ENCODE data around the gene LY86. TPM values are rescaled to one million over a fixed set of nuclear protein-coding genes. Genes with fewer than 3 reads are reported as not detected.

LY86 gene
- polyA plus RNA-seq, 1 donor from 2014 or later = not detected

GRCh38 chr6:6686748-6687601 lies 98.5 kb downstream of the LY86 start:
- no peak overlapping the region for H3K4me2 ChIP-seq (ENCODE audit: low read length)
- no peak overlapping the region for H3K27ac ChIP-seq (ENCODE audit: low read length)
- TF ChIP-seq POLR2AphosphoS5 (IDR thresholded peaks at IDR 0.05) = no peak
- no peak overlapping the region for H3K9ac ChIP-seq (ENCODE audit: low read length)
- H3K4me3 ChIP-seq (ENCODE audit: low read length) = no peak overlapping the region
- H4K20me1 ChIP-seq (ENCODE audit: insufficient read depth) = no peaks in the 10 kb centered on the region
- no peaks in the 10 kb centered on the region for H3K79me2 ChIP-seq (replicated peaks; ENCODE audit: insufficient read depth, low read length)
- H2AFZ ChIP-seq (ENCODE audit: low read depth, low read length) = no peak overlapping the region
- H3K27me3 ChIP-seq (ENCODE audit: insufficient read depth, low read depth, low read length) = no peaks in the 10 kb centered on the region
- no peaks in the 10 kb centered on the region for H3K9me2 ChIP-seq (ENCODE audit: insufficient read depth, low read length)
- peaks cover 4% of the 10 kb centered on the region for H3K9me3 ChIP-seq (ENCODE audit: low read length)
- H3F3A ChIP-seq (ENCODE audit: insufficient read depth, low read length, poor library complexity, severe bottlenecking) = no peaks in the 10 kb centered on the region
- no peaks in the 10 kb centered on the region for H3K36me3 ChIP-seq (ENCODE audit: insufficient read depth, low read length)

DNA sequence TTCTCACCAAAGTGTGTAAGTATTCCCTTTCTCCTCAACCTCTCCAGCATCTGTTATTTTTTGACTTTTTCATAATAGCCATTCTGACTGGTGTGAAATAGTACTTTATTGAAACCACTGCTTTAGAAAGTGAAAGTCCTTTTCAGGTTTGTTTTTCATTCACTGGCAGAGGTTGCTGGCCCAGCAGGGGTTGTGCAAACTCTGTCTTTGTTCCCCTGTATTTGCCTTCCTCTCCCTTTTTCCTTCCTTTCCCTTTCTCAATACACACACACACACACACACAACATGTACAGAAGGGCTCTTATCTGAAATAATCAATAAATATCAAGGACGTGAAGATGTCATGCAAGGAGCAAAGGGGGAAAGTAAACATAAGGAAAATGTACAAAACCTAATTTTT lies 99.8 kb downstream of the LY86 start:
- Histone ChIP-seq H3K4me3 (ENCODE audit: low read length) (no peak overlapping the region), H3K36me3 (ENCODE audit: insufficient read depth, low read length) (no peaks in the 10 kb centered on the region), H3K4me2 (ENCODE audit: low read length) (no peak overlapping the region), H3K27me3 (ENCODE audit: insufficient read depth, low read depth, low read length) (no peaks in the 10 kb centered on the region), H3K79me2 (replicated peaks; ENCODE audit: insufficient read depth, low read length) (no peaks in the 10 kb centered on the region), H2AFZ (ENCODE audit: low read depth, low read length) (no peak overlapping the region), H3F3A (ENCODE audit: insufficient read depth, low read length, poor library complexity, severe bottlenecking) (no peaks in the 10 kb centered on the region), H4K20me1 (ENCODE audit: insufficient read depth) (no peaks in the 10 kb centered on the region), H3K9ac (ENCODE audit: low read length) (no peak overlapping the region), H3K27ac (ENCODE audit: low read length) (no peak overlapping the region), H3K9me3 (ENCODE audit: low read length) (peaks cover 4% of the 10 kb centered on the region), H3K9me2 (ENCODE audit: insufficient read depth, low read length) (no peaks in the 10 kb centered on the region)
- TF ChIP-seq EZH2 (IDR thresholded peaks at IDR 0.05; ENCODE audit: borderline replicate concordance, insufficient read depth, low read length, poor library complexity, severe bottlenecking) (no peak), RAD21 (conservative IDR thresholded peaks at IDR 0.05) (no peak), EP300 (conservative IDR thresholded peaks at IDR 0.05; ENCODE audit: poor library complexity, severe bottlenecking) (no peak), SMC3 (conservative IDR thresholded peaks at IDR 0.05; ENCODE audit: poor library complexity) (no peak), CTCF (IDR thresholded peaks at IDR 0.05; ENCODE audit: poor library complexity, severe bottlenecking) (no peak), TAF1 (IDR thresholded peaks at IDR 0.05; ENCODE audit: low read depth) (no peak), POLR2AphosphoS5 (IDR thresholded peaks at IDR 0.05) (no peak), MXI1 (conservative IDR thresholded peaks at IDR 0.05; ENCODE audit: poor library complexity, severe bottlenecking) (no peak)
- TF ChIP-seq, protein P1, sequence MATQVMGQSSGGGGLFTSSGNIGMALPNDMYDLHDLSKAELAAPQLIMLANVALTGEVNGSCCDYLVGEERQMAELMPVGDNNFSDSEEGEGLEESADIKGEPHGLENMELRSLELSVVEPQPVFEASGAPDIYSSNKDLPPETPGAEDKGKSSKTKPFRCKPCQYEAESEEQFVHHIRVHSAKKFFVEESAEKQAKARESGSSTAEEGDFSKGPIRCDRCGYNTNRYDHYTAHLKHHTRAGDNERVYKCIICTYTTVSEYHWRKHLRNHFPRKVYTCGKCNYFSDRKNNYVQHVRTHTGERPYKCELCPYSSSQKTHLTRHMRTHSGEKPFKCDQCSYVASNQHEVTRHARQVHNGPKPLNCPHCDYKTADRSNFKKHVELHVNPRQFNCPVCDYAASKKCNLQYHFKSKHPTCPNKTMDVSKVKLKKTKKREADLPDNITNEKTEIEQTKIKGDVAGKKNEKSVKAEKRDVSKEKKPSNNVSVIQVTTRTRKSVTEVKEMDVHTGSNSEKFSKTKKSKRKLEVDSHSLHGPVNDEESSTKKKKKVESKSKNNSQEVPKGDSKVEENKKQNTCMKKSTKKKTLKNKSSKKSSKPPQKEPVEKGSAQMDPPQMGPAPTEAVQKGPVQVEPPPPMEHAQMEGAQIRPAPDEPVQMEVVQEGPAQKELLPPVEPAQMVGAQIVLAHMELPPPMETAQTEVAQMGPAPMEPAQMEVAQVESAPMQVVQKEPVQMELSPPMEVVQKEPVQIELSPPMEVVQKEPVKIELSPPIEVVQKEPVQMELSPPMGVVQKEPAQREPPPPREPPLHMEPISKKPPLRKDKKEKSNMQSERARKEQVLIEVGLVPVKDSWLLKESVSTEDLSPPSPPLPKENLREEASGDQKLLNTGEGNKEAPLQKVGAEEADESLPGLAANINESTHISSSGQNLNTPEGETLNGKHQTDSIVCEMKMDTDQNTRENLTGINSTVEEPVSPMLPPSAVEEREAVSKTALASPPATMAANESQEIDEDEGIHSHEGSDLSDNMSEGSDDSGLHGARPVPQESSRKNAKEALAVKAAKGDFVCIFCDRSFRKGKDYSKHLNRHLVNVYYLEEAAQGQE (IDR thresholded peaks at IDR 0.05; ENCODE audit: borderline replicate concordance) = no peak

Data from neural cell (in vitro differentiated cells).